ENCODE measurements around the gene TOR3A. TPM values are rescaled to one million over a fixed set of nuclear protein-coding genes. Genes with fewer than 3 reads are reported as not detected.

The TOR3A gene
- total and polyA plus RNA-seq, 10 of the 15 experiments (the other 5 are each of a cell fraction or from before 2014, with no cell fraction given) = 8.6 to 87.9 (median 46.3) TPM

- peaks cover 0 to 2% of the 10 kb centered on the region in 2 experiments; a peak in 2 of 4 replicates for H3K36me3 ChIP-seq (ENCODE audit: control insufficient read depth in 2 of 2, insufficient read depth in 2 of 2, low read length in 1 of 2)
- RAD21 ChIA-PET (ENCODE audit: unreplicated experiment) = interaction anchor here (1.4 kb wide), 1 partner anchor 24 kb away, joined by 3 read pairs; no protein-coding TSS in a partner anchor
- POLR2A ChIA-PET = no interaction called here
Observed at GRCh38 chr1:179128520-179128919, 46.6 kb downstream of the TOR3A start.

More at GRCh38 chr1:179128520-179128919, 46.6 kb downstream of the TOR3A start:
- Histone ChIP-seq H3K27me3 (replicated peaks in 1 of 2; ENCODE audit: control insufficient read depth in 2 of 2, insufficient read depth in 2 of 2, low read length in 1 of 2) (no peaks in the 10 kb centered on the region), H4K20me1 (ENCODE audit: control insufficient read depth, insufficient read depth) (no peaks in the 10 kb centered on the region), H2AFZ (ENCODE audit: control insufficient read depth, low read depth, low read length) (no peak overlapping the region), H3K9me3 (replicated peaks; ENCODE audit: control insufficient read depth, insufficient read depth, low read length) (no peaks in the 10 kb centered on the region), H3K4me3 (no peak overlapping the region), H3K4me1 (ENCODE audit: control insufficient read depth, insufficient read depth, low read length) (peaks cover 6% of the 10 kb centered on the region), H3K9ac (ENCODE audit: control insufficient read depth, insufficient read depth, low read length) (no peak overlapping the region), H3K27ac (ENCODE audit: control insufficient read depth, insufficient read depth) (no peak overlapping the region), H3K79me2 (ENCODE audit: control insufficient read depth, insufficient read depth, low read length) (no peaks in the 10 kb centered on the region), H3K4me2 (ENCODE audit: control insufficient read depth, insufficient read depth) (no peak overlapping the region)
- in situ Hi-C loops (cut with MboI) = no loop called here
- TF ChIP-seq WRNIP1 (IDR thresholded peaks at IDR 0.05; ENCODE audit: borderline replicate concordance, low read depth, low read length) (no peak), ZBTB33 (IDR thresholded peaks at IDR 0.05) (0 out of 2 replicates have a peak, but pooled peaks have one; percentile 19)
- CTCF ChIA-PET = interaction anchor here (0.6 kb wide), 2 partner anchors 818 to 1981 kb away, joined by 3 to 5 read pairs; no protein-coding TSS in a partner anchor
- FAIRE-seq (peak; percentile 38), DNase-seq (ENCODE audit: low read depth, low spot score) (no peak), ATAC-seq (no peak)
- no TSS peak for BruUV-seq (replicated peaks)
- intact Hi-C loops (cut with micrococcal nuclease; ENCODE audit: unreplicated experiment) = no loop called here
- SMC1A ChIA-PET (ENCODE audit: uncharacterized antibody, unreplicated experiment) = interaction anchor here (0.6 to 1.6 kb wide), 4 partner anchors 12 to 240 kb away, joined by 3 to 4 read pairs (median 3); no protein-coding TSS in a partner anchor
- 100% methylated on average over 4 of the region's 4 CpGs for WGBS (ENCODE audit: insufficient coverage, insufficient replicate concordance, low lambda C conversion rate, missing lambda C conversion rate)
